MV-4-11 (cell line): Measurements from ENCODE around the gene NPEPL1.

Experiments
- DNase-seq: peaks from one replicate; lab custom pipeline; 2025; lab: John Stamatoyannopoulos, UW

The NPEPL1 gene

DNA sequence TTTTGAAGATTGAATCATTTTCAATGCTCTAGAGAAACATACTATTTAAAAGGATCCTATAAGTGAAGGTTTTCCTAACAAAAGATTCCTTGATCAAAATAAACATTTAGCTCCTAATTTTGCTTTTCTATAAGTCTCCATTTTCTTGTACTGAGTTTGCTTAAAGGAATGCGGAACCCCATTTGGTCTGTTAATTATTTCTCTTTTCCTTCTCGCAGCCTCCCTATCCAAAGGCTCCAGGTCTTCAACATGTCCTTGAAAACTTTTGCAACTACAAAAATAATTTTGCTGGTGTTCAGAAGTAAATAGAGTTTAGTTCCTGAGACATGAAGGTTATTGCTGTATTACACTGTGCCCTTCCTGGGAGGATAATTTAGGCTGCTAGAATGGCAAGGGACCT lies 8.3 kb upstream of the NPEPL1 start:
- DNase-seq = no peak

GRCh38 chr20:58685988-58686387 lies 6.6 kb upstream of the NPEPL1 start:
- no peak for DNase-seq

DNA sequence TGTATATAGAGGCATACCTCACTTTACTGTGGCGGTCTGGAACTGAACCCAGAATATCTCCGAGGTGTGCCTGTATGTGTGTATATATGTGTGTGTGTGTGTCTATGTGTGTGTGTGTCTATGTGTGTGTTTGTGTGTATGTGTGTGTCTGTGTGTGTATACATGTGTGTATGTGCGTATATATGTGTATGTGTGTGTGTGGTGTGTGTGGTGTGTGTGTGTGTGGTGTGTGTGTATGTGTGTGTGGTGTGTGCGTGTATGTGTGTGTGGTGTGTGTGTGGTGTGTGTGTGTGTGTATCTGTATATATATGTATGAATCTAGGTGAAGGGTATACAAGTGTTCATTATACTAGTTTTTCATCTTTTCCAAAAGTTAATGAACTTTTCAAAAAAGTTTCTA lies 4.2 kb upstream of the NPEPL1 start:
- no peak for DNase-seq

DNA sequence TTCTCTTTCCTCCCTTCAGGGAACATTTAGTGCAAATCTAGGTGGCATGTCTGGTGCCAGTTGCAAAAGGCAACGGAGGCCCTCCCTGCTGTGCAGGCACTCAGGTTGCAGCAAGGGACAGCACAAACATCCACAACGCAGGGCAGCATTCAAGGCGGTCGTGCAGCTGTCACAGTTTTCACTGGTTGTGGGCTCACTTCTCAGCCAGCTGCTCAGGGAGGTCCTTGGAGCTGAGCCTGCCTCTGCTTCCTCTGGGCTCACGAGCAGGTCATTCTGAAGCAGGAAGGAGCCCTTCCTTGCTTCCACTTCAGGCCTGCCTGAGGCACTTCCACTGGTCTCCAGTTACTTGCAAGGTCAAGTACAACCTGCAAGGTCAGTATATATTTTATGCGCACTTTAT lies 3.8 kb upstream of the NPEPL1 start:
- peak; percentile 19 for DNase-seq

DNA sequence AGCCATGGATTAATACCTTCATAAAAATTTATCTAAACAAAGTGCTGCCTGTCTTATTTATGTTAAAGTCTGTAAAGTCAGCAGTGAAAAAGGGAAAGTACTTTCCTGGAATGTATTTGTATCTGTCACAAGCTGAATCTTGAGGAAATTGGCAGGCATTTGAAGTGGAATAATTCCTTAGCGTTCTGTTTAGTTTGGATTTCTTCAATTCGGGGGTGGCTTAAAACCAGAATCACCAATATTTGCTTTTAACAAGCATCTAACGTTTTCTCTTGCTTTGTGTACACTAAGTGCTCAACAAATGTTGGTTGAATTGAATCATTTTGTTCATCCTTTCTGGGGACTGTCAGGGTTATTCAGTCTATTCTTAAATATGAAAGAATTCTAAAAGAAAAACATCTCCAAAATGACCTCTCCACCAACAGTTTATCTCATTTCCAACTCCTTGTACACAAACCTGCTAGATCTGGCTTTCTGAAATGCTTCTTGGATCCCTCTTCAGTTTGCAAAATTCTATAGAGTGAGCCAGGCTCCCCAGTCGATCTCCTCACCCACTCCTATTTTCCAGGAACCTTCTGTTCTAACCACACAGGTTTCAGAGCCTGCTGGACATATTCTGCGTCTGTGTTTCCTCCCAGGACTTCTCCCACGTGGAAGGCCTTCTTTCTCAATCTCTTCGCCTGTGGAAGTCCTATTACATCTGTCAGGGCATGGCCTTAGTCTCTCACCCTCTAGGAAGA lies 2.0 kb upstream of the NPEPL1 start:
- DNase-seq = no peak

- peak; percentile 95 for DNase-seq
Measured at GRCh38 chr20:58691773-58692578, 624 bp upstream of the NPEPL1 start.

- DNase-seq = peak; percentile 5
Measured at GRCh38 chr20:58693226-58694006, 816 bp downstream of the NPEPL1 start.

GRCh38 chr20:58694241-58695083 lies 1.9 kb downstream of the NPEPL1 start:
- no peak for DNase-seq

DNA sequence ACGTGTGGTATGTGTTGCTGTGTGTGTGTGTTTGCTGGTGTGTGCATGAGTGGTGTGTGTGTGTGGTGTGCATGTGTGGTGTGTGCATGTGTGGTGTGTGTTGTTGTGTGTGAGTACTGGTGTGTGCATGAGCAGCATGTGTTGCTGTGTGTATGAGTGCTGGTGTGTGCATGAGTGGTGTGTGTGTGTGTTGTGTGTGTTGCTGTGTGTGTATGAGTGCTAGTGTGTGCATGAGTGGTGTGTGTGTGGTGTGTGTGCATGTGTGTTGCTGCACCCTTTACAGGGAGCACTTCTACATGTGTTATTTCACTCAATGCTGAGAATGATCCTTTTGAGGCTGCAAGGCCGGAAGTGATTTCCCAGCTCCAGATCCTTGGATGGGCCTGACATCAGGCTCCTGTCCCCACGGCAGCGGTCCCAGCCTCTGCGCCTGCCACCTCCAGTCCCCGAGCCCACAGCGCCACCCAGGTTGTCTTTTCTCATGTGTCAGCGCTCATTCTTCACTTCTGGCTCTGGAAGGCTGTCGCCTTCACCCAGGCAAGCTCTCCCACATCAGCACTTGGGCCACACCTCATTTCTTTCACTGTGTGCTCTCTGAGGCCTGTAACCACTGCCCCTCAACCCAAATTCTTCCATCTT lies 2.6 kb downstream of the NPEPL1 start:
- DNase-seq = no peak

- DNase-seq = no peak
Measured at GRCh38 chr20:58695895-58696375, 3.3 kb downstream of the NPEPL1 start.

GRCh38 chr20:58696411-58696961 lies 3.9 kb downstream of the NPEPL1 start:
- DNase-seq = no peak

GRCh38 chr20:58697201-58697866 lies 4.7 kb downstream of the NPEPL1 start:
- no peak for DNase-seq

- DNase-seq = no peak
Measured at GRCh38 chr20:58697867-58698703, 5.5 kb downstream of the NPEPL1 start.

DNA sequence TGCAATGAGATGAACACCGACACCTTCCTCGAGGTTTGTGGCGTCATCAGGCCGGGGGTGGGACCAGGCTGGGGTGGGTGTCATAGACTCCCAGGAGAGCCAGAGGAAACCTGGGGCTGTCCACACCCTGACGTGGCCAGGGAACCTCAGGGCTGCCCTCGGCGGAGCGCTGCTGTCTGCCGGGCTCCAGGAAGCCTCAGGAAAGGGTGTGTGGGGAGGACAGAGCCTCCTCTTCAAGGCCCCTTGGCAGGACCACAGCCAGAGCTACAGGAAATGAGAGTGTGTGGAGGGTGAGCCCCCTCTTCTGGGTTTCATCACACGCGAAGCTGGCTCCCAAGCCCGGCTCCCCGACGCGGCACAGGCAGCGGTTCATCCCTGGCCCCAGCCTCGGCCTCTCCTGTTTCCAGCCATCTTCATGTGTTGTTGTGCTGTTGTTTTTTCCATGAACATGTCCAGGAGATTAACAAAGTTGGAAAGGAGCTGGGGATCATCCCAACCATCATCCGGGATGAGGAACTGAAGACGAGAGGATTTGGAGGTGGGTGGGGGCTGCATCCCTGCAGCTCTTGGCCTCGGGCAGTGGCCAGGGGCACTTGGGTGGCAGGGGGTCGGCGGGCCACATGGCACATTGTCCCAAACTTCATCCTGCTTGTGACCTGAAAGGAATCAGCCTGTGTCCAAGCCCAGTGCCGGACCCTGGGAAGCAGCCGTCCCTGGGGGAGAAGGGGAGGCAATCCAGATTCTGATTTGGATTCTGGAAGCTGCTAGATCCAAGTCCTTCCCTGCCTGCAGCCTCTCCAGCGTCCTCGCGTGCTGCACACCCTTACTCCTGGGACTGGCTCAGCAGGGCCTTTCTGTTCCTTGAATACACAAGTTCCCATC lies 6.4 kb downstream of the NPEPL1 start:
- no peak for DNase-seq

DNA sequence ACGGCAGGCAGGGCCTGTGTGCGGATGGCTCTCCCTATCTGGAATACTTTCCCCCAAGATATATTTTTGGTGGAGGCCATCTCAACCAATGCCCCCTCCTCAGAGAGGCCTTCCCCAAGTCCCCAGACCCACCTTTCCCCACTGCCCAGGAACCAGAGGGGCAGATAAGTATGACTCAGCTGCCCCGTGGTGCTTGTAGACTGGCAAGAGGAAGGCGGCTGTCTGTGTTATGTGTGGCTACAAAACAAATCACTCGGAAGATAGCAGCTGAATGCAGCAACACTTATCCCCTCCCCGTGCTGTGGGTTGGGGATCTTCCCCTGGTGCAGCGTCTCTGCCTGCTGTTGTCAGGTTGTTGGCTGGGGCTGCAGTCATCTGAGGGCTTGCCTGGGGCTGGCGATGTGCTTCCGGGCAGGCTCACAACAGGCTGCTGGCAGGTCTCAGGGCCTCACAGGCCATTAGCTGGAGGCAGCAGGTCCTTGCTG lies 7.1 kb downstream of the NPEPL1 start:
- no peak for DNase-seq

GRCh38 chr20:58700121-58700821 lies 7.7 kb downstream of the NPEPL1 start:
- peak; percentile 9 for DNase-seq

DNA sequence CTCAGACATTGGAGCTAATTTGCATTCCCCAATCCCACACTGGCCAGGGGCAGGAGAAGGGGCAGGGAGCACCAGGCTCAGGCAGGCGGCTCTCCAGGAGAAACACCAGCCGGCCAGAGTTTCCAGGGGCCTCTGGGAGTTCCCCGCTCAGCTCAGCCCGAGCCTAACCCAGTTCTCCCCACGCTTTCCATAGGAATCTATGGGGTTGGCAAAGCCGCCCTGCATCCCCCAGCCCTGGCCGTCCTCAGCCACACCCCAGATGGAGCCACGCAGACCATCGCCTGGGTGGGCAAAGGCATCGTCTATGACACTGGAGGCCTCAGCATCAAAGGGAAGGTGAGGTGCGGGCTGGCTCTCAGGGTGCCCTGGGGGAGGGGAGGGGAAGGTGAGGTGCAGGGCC lies 8.2 kb downstream of the NPEPL1 start:
- DNase-seq = no peak
